ENCODE results near the gene HES4.

- TF ChIP-seq STAG1 (CRISPR knock-in tag; IDR thresholded peaks at IDR 0.05) (no peak), FIP1L1 (IDR thresholded peaks at IDR 0.05; ENCODE audit: borderline replicate concordance, insufficient read depth, low read depth, low read length) (no peak), ZNF24 (IDR thresholded peaks at IDR 0.05) (no peak), ATF7-NPFF (CRISPR knock-in tag; IDR thresholded peaks at IDR 0.05; ENCODE audit: low read depth) (no peak), ZNF121 (CRISPR knock-in tag; IDR thresholded peaks at IDR 0.05) (no peak), POLR2AphosphoS5 (IDR thresholded peaks at IDR 0.05; ENCODE audit: low read depth, low read length) (no peak), THRA (CRISPR knock-in tag; IDR thresholded peaks at IDR 0.05; ENCODE audit: borderline replicate concordance) (no peak), ZKSCAN1 (IDR thresholded peaks at IDR 0.05; ENCODE audit: low read length) (no peak), PTBP1 (IDR thresholded peaks at IDR 0.05; ENCODE audit: low read depth, low read length, poor library complexity, severe bottlenecking) (no peak), PRDM10 (CRISPR knock-in tag; IDR thresholded peaks at IDR 0.05; ENCODE audit: low read depth) (no peak), ZNF776 (CRISPR knock-in tag; IDR thresholded peaks at IDR 0.05) (no peak; the same call in 1 of the 2 replicates), CBFB (CRISPR knock-in tag; IDR thresholded peaks at IDR 0.05) (no peak)
- TF ChIP-seq, protein P1, sequence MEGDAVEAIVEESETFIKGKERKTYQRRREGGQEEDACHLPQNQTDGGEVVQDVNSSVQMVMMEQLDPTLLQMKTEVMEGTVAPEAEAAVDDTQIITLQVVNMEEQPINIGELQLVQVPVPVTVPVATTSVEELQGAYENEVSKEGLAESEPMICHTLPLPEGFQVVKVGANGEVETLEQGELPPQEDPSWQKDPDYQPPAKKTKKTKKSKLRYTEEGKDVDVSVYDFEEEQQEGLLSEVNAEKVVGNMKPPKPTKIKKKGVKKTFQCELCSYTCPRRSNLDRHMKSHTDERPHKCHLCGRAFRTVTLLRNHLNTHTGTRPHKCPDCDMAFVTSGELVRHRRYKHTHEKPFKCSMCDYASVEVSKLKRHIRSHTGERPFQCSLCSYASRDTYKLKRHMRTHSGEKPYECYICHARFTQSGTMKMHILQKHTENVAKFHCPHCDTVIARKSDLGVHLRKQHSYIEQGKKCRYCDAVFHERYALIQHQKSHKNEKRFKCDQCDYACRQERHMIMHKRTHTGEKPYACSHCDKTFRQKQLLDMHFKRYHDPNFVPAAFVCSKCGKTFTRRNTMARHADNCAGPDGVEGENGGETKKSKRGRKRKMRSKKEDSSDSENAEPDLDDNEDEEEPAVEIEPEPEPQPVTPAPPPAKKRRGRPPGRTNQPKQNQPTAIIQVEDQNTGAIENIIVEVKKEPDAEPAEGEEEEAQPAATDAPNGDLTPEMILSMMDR (CRISPR knock-in tag; IDR thresholded peaks at IDR 0.05): no peak
- TF ChIP-seq, protein P2, sequence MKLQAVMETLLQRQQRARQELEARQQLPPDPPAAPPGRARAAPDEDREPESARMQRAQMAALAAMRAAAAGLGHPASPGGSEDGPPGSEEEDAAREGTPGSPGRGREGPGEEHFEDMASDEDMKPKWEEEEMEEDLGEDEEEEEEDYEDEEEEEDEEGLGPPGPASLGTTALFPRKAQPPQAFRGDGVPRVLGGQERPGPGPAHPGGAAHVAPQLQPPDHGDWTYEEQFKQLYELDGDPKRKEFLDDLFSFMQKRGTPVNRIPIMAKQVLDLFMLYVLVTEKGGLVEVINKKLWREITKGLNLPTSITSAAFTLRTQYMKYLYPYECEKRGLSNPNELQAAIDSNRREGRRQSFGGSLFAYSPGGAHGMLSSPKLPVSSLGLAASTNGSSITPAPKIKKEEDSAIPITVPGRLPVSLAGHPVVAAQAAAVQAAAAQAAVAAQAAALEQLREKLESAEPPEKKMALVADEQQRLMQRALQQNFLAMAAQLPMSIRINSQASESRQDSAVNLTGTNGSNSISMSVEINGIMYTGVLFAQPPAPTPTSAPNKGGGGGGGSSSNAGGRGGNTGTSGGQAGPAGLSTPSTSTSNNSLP (IDR thresholded peaks at IDR 0.05; ENCODE audit: low read depth, low read length): no peak
Measured at GRCh38 chr1:1001057-1001783, 1.3 kb upstream of the HES4 start.

Measured in HepG2 (cell line).